HG03558 (cell line): Measurements from ENCODE around the gene THAP6.
A peak's percentile ranks its signal among the peaks of the same experiment; 100 is the strongest.
"Not testable (repeated sequence)": the region's sequence is repeated elsewhere in the genome, so short reads cannot be mapped to it uniquely, and the experiment has no call there.

Source experiments
- ATAC-seq: cut with Tn5 transposase; IDR thresholded peaks from one replicate; pipeline ENCODE4 v1.9.1; 2021; ENCODE audit warnings: moderate number of reproducible peaks; ENCODE audit not compliant: unreplicated experiment; ENCODE audit errors: extremely low read depth

THAP6 gene

GRCh38 chr4:75519452-75519851, 5.2 kb downstream of the THAP6 start:
- ATAC-seq = not testable (repeated sequence)

- no peak for ATAC-seq
These were observed 10.8 kb downstream of the THAP6 start for GRCh38 chr4:75525086-75525485.

- ATAC-seq = no peak
These were observed 11.6 kb downstream of the THAP6 start for GRCh38 chr4:75525910-75526309.

- ATAC-seq = no peak
These were observed 13.2 kb downstream of the THAP6 start for GRCh38 chr4:75527482-75527881.

- ATAC-seq = no peak
These were observed 16.5 kb downstream of the THAP6 start for GRCh38 chr4:75530556-75531322.

GRCh38 chr4:75531536-75532143, 17.4 kb downstream of the THAP6 start:
- ATAC-seq = not testable (repeated sequence)

- ATAC-seq = not testable (repeated sequence)
These were observed 19.1 kb downstream of the THAP6 start for GRCh38 chr4:75533339-75533887.

GRCh38 chr4:75533926-75534325, 19.7 kb downstream of the THAP6 start:
- not testable (repeated sequence) for ATAC-seq

GRCh38 chr4:75537308-75537707, 23.0 kb downstream of the THAP6 start:
- not testable (repeated sequence) for ATAC-seq

GRCh38 chr4:75542824-75543223, 28.6 kb downstream of the THAP6 start:
- no peak for ATAC-seq

- not testable (repeated sequence) for ATAC-seq
These were observed 29.9 kb downstream of the THAP6 start for GRCh38 chr4:75544220-75544619.

- no peak for ATAC-seq
These were observed 30.6 kb downstream of the THAP6 start for GRCh38 chr4:75544870-75545269.

- no peak for ATAC-seq
These were observed 31.3 kb downstream of the THAP6 start for GRCh38 chr4:75545526-75545925.

- ATAC-seq = no peak
These were observed 33.5 kb downstream of the THAP6 start for GRCh38 chr4:75547647-75548387.

GRCh38 chr4:75549019-75549418, 34.7 kb downstream of the THAP6 start:
- ATAC-seq = no peak

- no peak for ATAC-seq
These were observed 38.2 kb downstream of the THAP6 start for GRCh38 chr4:75552452-75552851.

GRCh38 chr4:75555294-75556164, 41.3 kb downstream of the THAP6 start, which contains the start of gene ODAPH:
ODAPH (plus strand) TSS chr4:75556066; CDS start chr4:75556083, 17 bp downstream.
- peak; percentile 98 for ATAC-seq

- ATAC-seq = no peak
These were observed 43.4 kb downstream of the THAP6 start for GRCh38 chr4:75557696-75558095.

GRCh38 chr4:75561789-75562188, 47.5 kb downstream of the THAP6 start:
- no peak for ATAC-seq

- no peak for ATAC-seq
These were observed 49.8 kb downstream of the THAP6 start for GRCh38 chr4:75564023-75564422.
